ENCODE data around the gene RNF182.
"Not testable (repeated sequence)": the region's sequence is repeated elsewhere in the genome, so short reads cannot be mapped to it uniquely, and the experiment has no call there.

The RNF182 gene

DNA sequence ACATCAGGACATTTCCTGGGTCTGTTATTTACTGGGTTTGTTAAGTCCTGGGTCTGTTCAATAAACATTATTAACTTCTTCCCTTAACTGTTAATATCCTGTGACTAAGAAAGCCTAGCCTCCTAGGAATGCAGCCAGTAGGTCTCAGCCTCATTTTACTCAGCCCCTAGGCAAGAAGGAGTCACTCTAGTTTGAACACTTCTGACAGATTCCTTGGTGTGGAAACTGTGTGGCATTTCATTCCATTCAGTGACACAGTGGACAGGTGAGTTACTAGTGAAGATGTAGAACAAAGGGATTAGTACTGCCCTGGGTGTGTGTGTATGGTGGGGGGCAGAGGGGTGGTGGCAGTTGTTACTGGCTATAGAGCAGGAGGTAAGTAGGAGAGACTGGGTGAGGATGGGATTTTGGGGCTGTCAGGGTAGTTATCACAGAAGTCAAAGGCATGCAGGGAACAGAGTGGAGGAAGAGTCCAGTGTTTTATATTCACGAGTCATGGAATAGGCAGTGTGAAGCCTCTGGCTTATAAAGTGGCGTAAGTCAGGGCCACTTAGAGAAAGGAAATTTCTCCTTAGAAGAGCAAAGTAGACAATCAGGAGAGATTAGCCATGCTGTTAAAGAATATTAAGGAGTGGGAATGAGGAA, 28.4 kb downstream of the RNF182 start:
- DNase-seq (ENCODE audit: low read depth in 4 of 4, low spot score in 1 of 4) = no peak

DNA sequence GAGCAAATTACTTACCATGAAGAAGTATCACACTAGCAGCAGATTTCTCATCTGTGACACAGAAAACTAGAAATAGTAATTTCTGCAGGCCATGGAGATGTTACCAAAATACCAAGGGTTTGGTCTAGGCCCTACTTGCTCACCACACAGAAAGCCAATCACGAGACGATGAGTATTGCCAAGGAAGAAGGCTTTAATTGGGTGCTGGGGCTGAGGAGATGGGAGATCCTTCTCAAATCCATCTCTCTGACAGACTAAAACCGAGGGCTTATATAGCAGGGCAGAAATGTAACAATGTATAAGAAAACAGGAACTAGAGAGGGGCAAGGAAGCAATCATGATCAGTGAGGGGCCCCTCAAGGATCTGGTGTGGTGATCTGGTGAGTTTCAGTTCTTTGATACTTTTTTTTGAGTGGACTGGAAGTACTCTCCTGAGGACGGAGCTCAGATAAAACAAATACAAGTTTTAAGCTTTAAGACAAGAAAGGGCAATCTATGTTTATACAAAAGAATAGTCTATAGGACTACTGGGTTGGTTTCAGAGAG, 40.9 kb downstream of the RNF182 start:
- no peak for DNase-seq (ENCODE audit: low read depth in 4 of 4, low spot score in 1 of 4)

DNA sequence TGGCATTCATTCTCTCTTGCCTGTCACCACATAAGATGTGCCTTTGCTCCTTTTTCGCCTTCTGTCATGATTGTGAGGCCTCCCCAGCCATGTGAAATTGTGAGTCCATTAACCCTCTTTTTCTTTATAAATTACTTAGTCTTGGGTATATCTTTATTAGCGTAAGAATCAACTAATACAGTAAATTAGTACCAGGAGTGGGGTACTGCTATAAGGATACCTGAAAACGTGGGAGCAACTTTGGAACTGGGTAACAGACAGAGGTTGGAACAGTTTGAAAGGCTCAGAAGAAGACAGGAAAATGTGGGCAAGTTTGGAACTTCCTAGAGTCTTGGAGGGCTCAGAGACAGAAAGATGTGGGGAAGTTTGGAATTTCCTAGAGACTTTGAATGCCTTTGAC, 46.6 kb downstream of the RNF182 start:
- DNase-seq (ENCODE audit: low read depth in 4 of 4, low spot score in 1 of 4) = no peak

DNA sequence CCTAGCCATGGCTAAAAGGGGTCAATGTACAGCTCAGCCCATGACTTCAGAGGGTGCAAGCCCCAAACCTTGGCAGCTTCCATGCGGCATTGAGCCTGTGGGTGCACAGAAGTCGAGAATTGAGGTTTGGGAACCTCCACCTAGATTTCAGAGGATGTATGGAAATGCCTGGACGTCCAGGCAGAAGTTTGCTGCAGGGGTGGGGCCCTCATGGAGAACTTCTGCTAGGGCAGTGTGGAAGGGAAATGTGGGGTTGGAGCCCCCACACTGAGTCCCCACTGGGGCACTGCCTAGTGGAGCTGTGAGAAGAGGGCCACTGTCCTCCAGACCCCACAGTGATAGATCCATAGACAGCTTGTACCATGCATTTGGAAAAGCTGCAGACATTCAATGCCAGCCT, 47.9 kb downstream of the RNF182 start:
- DNase-seq (ENCODE audit: low read depth in 4 of 4, low spot score in 1 of 4) = not testable (repeated sequence)

DNA sequence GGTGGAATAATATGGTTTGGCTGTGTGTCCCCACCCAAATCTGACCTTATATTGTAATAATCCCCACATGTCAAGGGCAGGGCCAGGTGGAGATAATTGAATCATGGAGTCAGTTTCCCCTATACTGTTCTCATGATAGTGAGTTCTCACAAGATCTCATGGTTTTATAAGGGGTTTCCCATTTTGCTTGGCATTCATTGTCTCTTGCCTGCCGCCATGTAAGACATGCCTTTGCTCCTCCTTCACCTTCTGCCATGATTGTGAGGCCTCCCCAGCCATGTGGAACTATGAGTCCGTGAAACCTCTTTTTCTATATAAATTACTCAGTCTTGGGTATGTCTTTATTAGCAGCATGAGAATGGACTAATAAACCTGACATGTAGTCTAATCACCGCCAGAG, 48.7 kb downstream of the RNF182 start:
- not testable (repeated sequence) for DNase-seq (ENCODE audit: low read depth in 4 of 4, low spot score in 1 of 4)

DNA sequence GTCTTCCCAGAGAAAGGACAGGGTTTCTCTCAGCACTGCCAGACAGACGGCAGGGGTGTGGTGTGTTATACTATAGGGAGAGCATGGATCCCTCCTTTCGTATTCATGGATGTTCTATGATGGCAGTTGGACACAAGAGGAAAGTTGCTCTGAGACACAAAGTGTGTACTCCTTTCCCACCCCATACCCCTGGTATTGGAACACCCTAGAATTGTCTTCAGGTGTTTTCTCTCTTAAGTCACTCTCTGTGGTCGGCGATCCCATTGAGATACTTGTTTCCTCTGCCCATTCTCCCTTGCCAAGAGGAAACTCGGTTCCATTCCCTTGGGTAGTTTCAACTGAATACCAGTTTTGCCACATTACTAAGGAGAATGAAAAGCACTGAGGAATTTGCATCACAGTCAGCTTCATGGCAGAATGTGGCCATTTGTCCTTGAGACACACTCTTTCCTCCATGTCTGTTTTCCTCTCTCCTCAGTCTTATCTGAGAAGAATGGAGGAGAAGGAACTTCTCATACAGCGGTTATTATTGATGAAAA, 53.4 kb downstream of the RNF182 start:
- no peak for DNase-seq (ENCODE audit: low read depth in 4 of 4, low spot score in 1 of 4)

DNA sequence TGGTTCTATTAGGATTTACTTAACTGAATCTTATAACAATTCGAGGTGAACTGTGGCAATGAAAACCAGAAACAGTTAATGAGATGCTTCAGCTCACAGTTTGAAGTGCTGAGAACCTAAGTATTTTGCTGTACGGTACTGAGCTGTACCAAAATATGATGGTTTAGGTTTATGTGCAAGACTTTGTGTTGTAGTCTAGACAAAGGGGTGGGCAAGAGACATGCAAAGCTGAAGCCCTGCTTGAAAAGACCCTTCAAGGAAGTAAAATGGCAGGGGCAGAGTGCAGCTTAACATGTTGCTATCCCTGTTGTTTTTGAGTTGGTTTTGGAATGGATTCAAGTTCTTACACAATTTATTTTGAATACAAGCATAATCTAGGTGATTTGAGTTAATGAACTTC, 54.0 kb downstream of the RNF182 start:
- DNase-seq (ENCODE audit: low read depth in 4 of 4, low spot score in 1 of 4) = no peak

DNA sequence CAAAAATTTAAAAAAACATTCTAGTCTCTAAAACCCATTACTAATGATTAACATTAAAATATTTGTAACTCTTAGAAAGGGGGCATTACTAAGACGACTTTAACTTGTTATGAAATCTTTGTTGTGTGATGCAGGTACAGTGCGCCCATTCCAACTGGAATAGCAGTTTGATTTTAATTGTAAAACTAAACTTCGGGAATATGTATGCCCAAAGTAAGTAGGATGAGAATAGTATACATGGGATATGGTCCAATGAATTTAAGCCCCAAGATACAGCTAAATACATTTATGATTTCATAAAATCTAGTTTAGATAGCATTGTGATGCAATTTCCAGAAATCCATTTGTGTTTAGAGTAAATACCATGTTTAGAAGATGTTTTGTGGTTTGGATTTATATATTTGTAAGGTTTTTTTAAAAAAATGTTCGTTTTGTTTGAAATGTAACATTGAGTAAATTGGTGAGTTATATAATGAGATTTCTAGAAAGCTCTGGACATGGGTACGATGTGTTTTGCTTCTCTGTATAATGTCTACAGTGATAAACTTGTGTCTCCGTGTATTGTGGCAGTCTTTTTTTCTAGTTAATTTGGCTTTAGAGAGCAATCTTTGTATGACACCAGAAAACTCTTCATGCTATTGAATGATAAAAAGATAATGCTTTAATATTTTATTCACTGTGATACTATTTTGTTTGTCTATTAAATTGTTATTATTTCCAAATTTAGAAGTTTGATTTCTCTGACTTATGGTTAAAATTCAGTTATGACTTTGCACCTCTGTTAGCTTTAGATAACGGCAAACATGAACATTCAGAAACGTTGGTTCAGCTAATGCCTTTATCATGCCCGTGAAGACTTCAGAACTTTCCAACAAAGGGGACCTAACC, 54.8 kb downstream of the RNF182 start:
- DNase-seq (ENCODE audit: low read depth in 4 of 4, low spot score in 1 of 4) = no peak

DNA sequence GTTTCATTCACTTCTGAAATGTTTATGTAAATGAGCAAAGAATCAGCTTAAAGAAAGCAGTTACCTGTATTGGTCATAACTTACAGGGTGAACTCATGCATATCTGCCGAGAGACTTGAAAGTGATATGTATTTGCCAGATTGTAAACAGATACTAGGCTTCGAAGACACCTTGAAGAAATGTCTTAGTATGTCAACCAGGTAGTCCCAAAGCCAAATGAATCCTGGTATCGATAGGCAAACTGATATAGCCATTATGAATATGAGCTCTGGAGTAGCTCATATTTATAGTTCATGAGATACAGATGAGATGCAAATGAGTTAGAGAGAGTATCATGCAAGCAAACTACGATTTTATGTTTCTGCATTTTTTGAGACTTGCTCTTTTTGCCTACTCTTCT, 55.8 kb downstream of the RNF182 start:
- no peak for DNase-seq (ENCODE audit: low read depth in 4 of 4, low spot score in 1 of 4)

DNA sequence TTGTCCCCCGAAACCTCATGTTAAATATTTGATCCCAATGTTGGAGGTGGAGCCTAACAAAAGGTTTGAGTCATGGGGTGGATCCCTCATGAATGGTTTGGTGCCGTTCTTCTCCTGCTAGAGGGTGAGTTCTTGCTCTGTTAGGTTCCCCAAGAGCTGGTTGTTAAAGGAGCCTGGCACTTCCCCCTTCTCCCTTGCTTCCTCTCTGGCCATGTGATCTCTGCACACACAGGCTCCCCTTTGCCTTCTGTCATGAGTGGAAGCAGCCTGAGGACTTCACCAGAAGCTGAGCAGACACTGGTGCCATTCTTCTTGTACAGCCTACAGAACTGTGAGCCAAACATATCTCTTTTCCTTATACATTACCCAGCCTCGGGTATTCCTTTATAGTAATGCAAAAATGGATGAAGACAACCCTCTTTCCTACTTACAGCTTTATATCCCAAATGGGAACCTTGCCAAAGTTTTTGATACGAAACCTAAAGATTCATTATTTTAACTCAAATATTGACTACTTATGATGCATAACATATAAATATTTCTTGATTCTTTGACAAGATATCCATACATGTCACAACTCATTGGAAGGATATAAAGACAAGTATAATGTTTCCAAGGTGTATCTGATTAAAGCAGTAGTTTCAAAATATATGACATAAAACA, 61.0 kb downstream of the RNF182 start:
- no peak for DNase-seq (ENCODE audit: low read depth in 4 of 4, low spot score in 1 of 4)

DNA sequence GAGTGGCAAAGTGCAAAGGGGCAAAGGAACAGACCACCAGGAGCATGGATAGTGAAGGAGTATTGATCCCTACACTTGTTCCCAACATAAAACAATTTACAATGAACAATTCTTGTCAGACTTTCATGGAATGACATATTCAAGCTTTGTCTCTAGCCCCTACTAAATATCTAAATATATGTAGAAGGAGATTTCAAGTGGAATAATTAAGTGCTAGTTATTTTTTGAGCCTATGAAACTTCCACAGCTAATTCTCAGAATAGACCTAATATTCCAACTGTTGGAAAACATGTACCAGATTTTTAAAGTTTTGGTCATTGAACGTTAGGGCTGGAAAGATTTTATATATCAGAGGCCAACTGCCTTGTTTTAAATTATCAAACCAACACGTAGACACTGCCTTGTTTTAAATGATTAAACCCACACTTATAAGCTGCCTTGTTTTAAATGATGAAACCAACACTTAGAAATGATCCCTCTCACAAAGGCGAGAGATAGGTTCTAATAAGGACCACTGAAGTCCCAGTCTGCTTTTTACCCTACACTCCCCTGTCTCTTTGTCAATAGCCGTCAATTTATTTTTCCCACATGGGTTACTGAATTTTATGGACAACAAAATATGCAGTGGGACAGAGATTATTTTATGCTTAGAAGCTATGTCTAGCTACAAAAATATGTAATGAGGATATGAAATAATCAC, 62.1 kb downstream of the RNF182 start:
- DNase-seq (ENCODE audit: low read depth in 4 of 4, low spot score in 1 of 4) = no peak

DNA sequence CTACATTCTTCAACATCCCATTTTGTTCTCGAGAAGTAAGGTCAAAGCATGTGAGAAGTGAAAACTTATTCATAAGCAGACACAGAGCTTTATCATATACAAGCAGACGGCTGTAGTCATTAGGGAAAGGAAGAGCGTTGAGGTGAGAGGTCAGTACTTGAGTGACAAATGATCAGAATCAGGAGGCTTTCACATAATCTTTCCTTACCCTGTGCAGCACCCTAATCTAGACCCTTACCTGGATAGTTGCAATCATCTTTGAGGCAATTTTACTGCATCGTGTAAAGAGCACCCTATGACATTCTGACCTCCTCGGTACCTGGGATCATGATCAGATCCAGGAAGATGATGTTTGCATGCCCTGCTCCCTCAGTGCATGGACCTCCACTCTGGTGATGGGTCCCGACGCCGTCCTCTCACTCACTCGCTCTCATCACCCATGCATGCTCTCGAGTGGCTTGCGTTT, 62.7 kb downstream of the RNF182 start:
- no peak for DNase-seq (ENCODE audit: low read depth in 4 of 4, low spot score in 1 of 4)

DNA sequence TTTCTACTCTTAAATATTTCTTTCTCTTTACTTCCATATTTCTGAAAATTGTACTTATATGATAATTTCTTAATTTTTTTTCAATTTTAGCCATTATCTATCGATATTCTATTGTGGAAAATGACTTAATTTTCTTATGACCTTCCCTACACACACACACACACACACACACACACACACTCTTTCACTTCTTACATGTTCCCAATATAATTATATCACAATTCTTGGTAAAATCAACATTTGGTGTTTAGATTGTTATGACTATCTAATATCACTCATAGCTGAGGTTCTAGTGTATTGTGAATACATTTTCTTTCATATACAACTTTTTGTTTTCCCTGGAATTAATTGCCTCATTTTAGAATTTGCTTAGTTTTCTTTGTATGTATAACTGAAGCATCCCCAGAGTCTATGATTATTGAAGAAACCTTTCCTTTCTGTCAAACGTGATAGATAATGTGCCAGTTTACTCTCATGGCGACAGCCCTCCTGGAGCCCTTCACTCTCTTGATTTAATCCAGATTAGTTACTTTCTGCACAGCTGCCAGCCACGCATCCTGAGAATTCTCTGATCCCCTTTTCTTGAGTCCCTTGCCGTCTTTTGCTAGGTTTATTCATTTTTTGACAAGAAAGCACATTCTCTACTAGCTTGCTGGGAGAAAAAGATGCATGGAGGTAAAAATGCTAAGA, 63.4 kb downstream of the RNF182 start:
- no peak for DNase-seq (ENCODE audit: low read depth in 4 of 4, low spot score in 1 of 4)

DNA sequence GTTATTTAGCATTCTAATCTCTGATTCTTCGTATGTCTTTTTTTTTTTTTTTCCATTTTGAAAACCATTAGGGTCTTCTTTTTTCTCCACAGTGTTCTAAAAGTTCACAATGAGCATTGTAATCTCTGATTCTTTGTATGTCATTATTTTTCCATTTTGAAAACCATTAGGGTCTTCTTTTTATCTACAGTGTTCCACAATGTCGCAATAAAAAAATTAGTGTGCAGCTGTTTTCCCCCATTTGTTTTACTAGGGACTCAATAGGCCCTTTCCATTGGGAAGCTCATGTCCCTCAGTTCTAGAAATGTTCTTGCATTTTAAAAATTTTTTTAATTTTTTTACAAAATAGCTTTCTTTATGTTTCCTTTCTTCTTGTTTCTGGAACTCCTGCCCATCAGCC, 64.2 kb downstream of the RNF182 start:
- DNase-seq (ENCODE audit: low read depth in 4 of 4, low spot score in 1 of 4) = no peak

DNA sequence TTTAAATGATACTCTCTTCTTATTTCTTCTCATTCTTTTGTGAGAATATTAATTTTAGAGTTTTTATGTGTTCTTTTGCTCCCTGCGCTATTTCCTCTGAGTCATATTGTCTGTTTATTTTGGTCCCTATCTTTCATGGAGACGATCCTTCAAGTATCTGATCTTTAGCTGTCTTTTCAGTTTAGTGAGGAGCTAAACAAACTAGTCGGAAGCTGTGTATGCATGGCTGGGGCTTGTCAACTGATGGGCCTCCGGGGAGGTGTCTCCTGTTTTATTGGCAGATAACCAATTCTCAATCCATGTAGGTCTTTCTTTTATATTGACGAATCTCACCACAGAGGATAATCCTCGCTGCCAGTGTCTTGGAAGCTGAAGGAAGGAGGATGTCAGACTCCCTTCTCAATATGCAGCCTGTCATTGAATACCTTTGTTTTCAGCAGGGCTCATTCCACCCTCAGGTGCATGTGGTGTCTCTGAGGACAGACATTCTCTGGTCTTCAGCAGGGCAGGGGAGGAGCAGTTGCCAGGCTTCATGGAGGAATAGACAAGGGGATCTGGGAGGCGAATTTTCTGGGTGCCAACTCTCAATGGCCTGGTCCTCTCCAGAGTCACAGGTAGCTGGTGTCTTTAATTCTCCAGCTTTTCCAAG, 64.9 kb downstream of the RNF182 start:
- no peak for DNase-seq (ENCODE audit: low read depth in 4 of 4, low spot score in 1 of 4)

DNA sequence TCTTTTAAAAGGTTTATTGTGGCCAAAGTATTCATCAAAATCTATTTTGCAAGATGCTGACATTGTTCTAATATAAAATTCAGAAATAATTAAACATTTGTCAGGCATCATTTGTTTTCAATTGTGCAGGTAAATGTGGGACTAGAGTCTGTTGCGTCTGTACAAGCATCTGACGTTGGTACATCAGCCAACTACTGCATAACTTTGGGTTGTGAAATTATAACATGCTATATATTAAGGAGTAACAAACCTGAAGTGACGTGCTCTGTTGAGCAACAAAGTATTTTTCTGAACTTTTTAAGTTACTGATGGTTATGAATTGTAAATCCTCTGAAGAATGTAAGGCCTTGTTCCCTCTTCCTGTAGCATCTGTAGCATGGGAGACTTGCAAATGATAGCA, 66.0 kb downstream of the RNF182 start:
- DNase-seq (ENCODE audit: low read depth in 4 of 4, low spot score in 1 of 4) = no peak

DNA sequence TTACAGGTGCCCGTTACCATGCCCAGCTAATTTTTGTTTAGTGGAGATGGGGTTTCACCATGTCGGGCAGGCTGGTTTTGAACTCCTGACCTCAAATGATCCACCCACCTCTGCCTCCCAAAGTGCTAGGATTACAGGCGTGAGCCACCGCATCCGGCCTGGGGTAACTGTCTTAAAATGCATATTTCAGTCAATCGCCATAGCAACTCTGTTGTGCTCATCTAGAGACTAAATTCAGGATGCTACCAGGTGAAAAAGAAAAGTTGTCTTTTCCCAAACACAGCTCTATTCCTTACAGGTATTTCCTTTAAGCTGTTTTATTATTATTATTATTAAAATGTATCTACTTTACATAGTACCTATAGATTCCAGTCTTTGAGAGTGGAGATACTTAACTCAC, 66.6 kb downstream of the RNF182 start:
- no peak for DNase-seq (ENCODE audit: low read depth in 4 of 4, low spot score in 1 of 4)

DNA sequence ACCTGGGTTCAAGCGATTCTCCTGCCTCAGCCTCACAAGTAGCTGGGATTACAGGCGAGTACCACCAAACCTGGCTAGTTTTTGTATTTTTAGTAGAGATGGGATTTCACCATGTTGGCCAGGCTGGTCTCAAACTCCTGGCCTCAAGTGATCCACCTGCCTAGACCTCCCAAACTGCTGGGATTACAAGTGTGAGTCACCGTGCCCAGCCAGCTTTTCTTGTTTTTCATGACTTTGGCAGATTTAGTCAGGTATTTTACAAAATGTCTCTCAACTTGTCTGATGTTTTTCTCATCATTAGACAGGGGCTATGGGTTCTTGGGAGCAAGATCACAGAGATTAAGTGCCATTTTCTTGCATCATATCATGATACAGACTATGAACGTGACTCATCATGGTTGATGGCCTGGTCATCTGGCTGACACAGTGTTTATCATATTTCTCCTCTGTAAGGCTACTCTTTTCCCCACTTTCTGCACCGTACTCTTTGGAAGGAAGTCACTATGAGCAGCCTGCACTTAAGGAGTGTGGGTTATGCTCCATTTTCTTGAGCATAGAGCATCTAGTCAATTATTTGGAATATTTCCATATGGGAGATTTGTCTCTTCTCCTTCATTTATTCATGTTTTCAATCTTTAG, 67.8 kb downstream of the RNF182 start:
- DNase-seq (ENCODE audit: low read depth in 4 of 4, low spot score in 1 of 4) = no peak

DNA sequence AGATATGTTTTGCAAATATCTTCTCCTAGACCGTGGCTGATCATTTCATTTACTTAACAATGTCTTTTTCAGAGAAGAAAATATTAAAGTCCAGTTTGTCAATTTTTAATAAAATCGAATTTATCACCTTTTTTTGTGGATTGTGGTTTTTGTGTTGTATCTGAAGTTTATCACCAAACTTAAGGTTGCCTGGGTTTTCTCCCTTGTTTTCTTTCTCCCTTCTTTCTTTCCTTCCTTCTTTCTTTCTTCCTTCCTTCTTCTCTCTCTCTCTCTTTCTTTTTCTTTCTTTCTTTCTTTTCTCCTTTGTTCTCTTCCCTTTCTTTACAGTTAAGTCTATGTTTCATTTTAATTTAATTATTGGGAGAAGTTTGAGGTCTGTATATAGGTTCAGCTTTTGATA, 68.7 kb downstream of the RNF182 start:
- no peak for DNase-seq (ENCODE audit: low read depth in 4 of 4, low spot score in 1 of 4)
